Mucosa of descending colon (tissue), 3 donors: ENCODE measurements around the gene RAD51B. TPM values are rescaled to one million over a fixed set of nuclear protein-coding genes. Genes with fewer than 3 reads are reported as not detected.

Source experiments
- ATAC-seq: fragments of 200-7000 bp; cut with Tn5 transposase; one replicate; pipeline ENCODE4 v1.9.1; 2020; ENCODE audit warnings: mild to moderate bottlenecking, moderate library complexity
- DNase-seq, 3 donors: peaks; one replicate each; pipeline ENCODE4 v3.0.0-alpha.2; 2020
- H3K36me3 ChIP-seq: fragments of 200-600 bp; one replicate; pipeline ENCODE4 v1.8.0; 2021; ENCODE audit warnings: low read depth, mild to moderate bottlenecking
- H3K4me1 ChIP-seq: fragments of 200-600 bp; one replicate; pipeline ENCODE4 v1.8.0; 2021; ENCODE audit warnings: low read depth, mild to moderate bottlenecking
- H3K4me3 ChIP-seq: fragments of 200-600 bp; one replicate; pipeline ENCODE4 v1.8.0; 2021; ENCODE audit warnings: mild to moderate bottlenecking
- H3K9me3 ChIP-seq: fragments of 200-600 bp; one replicate; pipeline ENCODE4 v1.8.0; 2021; ENCODE audit warnings: mild to moderate bottlenecking
- CTCF ChIP-seq: fragments of 200-600 bp; IDR thresholded peaks from one replicate; pipeline ENCODE4 v1.8.0; 2022; ENCODE audit warnings: antibody characterized with exemption, mild to moderate bottlenecking
- intact Hi-C, 2 donors: fragments of 100-400 bp; cut with DNase I in 1 of 2; cut with micrococcal nuclease in 1 of 2; formaldehyde crosslinking; loops; one replicate each; pipeline versions ENCODE4 v1.11.0 to v1.11.1; 2022; cut with DNase I, micrococcal nuclease
- total RNA-seq, 3 donors: library from RNA; stranded (reverse); fragmentation: NEBNext Ultra II Directional in 2 of 3; extraction: Animal tissue kit (Norgen Biotek cat#: 25700) in 2 of 3; gene quantifications; one replicate each; pipeline versions ENCODE4 v1.2.1 to v1.2.4, GENCODE V29; 2021 to 2023
- donor health status: DM: no; HTN: no; CAD: no; lungs with moderate emphysema.
- donor health status: DM: no; HTN: no; CAD: no.
- donor health status: DM: no; HTN: yes; CAD: no.

The RAD51B gene
- total RNA-seq, 3 donors from 2014 or later: 15.8 to 23.3 (median 20.9) TPM

- no peak for ATAC-seq
- TF ChIP-seq CTCF: no peak
Measured at GRCh38 chr14:68306265-68306933, 486.8 kb downstream of the RAD51B start.

GRCh38 chr14:68306934-68307789, 487.6 kb downstream of the RAD51B start:
- intact Hi-C loops: loop anchor here in 1 of 2 donors (10.0 kb wide), 2 partner anchors 52 to 138 kb away; no protein-coding TSS in a partner anchor
- Histone ChIP-seq H3K36me3 (no peaks in the 10 kb centered on the region), H3K9me3 (no peaks in the 10 kb centered on the region), H3K4me1 (peaks cover 14% of the 10 kb centered on the region), H3K4me3 (no peak overlapping the region)
- no peak for TF ChIP-seq CTCF
- DNase-seq (peak; percentile 60 to 68 (median 67)), ATAC-seq (peak; percentile 95)

More at GRCh38 chr14:68306265-68306933, 486.8 kb downstream of the RAD51B start:
- Histone ChIP-seq H3K36me3 (no peaks in the 10 kb centered on the region), H3K4me3 (no peak overlapping the region), H3K9me3 (no peaks in the 10 kb centered on the region), H3K4me1 (peaks cover 14% of the 10 kb centered on the region)
- intact Hi-C loops: loop anchor here in 1 of 2 donors (10.0 kb wide), 2 partner anchors 52 to 138 kb away; no protein-coding TSS in a partner anchor
- DNase-seq: no peak

- intact Hi-C loops: loop anchor here in 1 of 2 donors (10.0 kb wide), 2 partner anchors 53 to 137 kb away; no protein-coding TSS in a partner anchor
- TF ChIP-seq CTCF: no peak
- ATAC-seq: peak; percentile 26
- Histone ChIP-seq H3K4me3 (no peak overlapping the region), H3K4me1 (peaks cover 14% of the 10 kb centered on the region), H3K9me3 (no peaks in the 10 kb centered on the region), H3K36me3 (no peaks in the 10 kb centered on the region)
- DNase-seq: no peak
Measured at GRCh38 chr14:68307790-68308168, 488.2 kb downstream of the RAD51B start.

- intact Hi-C loops: loop anchor here in 1 of 2 donors (10.0 kb wide), 2 partner anchors 54 to 136 kb away; no protein-coding TSS in a partner anchor
- Histone ChIP-seq H3K4me3 (no peak overlapping the region), H3K36me3 (no peaks in the 10 kb centered on the region), H3K4me1 (peaks cover 14% of the 10 kb centered on the region), H3K9me3 (no peaks in the 10 kb centered on the region)
- TF ChIP-seq CTCF: no peak
- DNase-seq: no peak
- no peak for ATAC-seq
Measured at GRCh38 chr14:68308726-68309520, 489.3 kb downstream of the RAD51B start.

GRCh38 chr14:68309616-68310015, 490.0 kb downstream of the RAD51B start:
- Histone ChIP-seq H3K4me3 (no peak overlapping the region), H3K9me3 (no peaks in the 10 kb centered on the region), H3K36me3 (no peaks in the 10 kb centered on the region), H3K4me1 (peaks cover 14% of the 10 kb centered on the region)
- no peak for ATAC-seq
- TF ChIP-seq CTCF: no peak
- intact Hi-C loops: loop anchor here in 1 of 2 donors (10.0 kb wide), 2 partner anchors 55 to 135 kb away; no protein-coding TSS in a partner anchor
- DNase-seq: no peak
